ENCODE results near the gene TCTA. TPM values are rescaled to one million over a fixed set of nuclear protein-coding genes. Genes with fewer than 3 reads are reported as not detected.
A peak's percentile ranks its signal among the peaks of the same experiment; 100 is the strongest.

Gene TCTA
- total RNA-seq, 1 donor from 2014 or later: 38.8 TPM

GRCh38 chr3:49454898-49455681 is 42.9 kb downstream of the TCTA start:
- Histone ChIP-seq H3K27me3 (ENCODE audit: low read depth) (no peaks in the 10 kb centered on the region), H3K9me3 (no peaks in the 10 kb centered on the region), H3K36me3 (no peaks in the 10 kb centered on the region), H3K4me3 (no peak overlapping the region), H3K4me1 (peaks cover 13% of the 10 kb centered on the region), H3K27ac (peak overlapping the region; percentile 56)
- ATAC-seq: peak; percentile 19 to 21
- TF ChIP-seq CTCF (IDR thresholded peaks at IDR 0.05): no peak
- intact Hi-C loops (cut with DNase I): no loop called here
- DNase-seq: no peak

DNA sequence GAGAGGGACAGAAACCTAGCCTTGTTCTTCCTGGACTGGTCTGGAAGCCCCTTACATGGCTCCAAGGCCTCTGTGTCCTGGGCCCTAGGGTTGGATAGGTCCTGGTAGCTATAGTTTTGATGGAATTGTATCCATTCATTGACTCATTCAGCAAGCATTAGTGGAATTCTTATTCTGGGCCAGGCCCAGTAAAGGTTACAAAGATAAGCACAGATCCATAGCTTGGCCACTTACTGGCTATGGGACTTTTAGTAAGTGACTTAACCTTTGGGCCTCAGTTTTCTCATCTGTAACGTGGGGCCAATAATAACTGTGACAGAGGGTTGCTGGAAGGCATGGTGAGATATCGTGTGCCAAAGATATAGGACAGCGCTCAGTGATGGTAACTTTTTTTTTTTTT is 44.2 kb downstream of the TCTA start:
- H3K27ac ChIP-seq: no peak overlapping the region
- intact Hi-C loops (cut with DNase I): no loop called here
- DNase-seq (no peak), ATAC-seq (no peak)
- TF ChIP-seq CTCF (IDR thresholded peaks at IDR 0.05): no peak
- H3K9me3 ChIP-seq: no peaks in the 10 kb centered on the region
- no peaks in the 10 kb centered on the region for H3K36me3 ChIP-seq
- no peak overlapping the region for H3K4me3 ChIP-seq
- H3K27me3 ChIP-seq (ENCODE audit: low read depth): no peaks in the 10 kb centered on the region
- H3K4me1 ChIP-seq: peaks cover 17% of the 10 kb centered on the region

DNA sequence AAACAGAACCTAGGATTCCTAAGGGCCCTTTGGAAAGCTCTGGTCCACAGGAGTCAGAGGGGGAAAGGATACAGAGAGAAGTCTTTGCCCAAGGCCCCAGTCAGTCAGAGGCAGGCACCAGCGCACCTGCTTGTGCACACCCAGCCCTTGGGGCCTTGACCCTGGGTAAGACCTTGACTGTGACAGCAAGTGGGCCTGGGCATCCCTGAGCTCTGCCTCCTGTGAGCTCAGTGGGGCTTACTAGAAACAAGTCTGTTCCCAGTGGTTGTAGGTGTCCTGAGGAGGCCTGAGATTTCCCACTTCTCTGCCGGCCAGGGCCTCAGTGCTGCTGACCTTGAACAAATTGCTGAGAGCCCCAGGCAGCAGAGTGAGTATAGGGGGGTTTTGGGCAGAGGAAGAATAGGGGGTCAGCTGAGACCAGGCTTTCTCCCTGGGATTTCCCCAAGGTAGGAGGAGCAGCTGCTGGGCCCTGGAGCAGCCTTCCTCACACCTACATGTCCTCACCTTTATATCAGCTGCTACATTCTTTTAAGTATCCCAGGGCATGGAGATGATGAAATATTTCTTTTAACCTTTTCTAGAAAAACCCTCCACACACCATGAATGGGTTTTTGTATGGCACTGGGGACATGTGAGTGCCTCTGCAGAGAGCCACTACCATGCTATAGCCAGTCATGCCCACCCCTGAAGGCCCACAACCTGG is 48.1 kb downstream of the TCTA start:
- no peak for ATAC-seq
- no peak for TF ChIP-seq CTCF (IDR thresholded peaks at IDR 0.05)
- no peak for DNase-seq
- no peak overlapping the region for H3K4me3 ChIP-seq
- intact Hi-C loops (cut with DNase I): no loop called here
- peaks cover 14% of the 10 kb centered on the region for H3K4me1 ChIP-seq
- no peak overlapping the region for H3K27ac ChIP-seq
- H3K27me3 ChIP-seq (ENCODE audit: low read depth): no peaks in the 10 kb centered on the region
- no peaks in the 10 kb centered on the region for H3K36me3 ChIP-seq
- no peaks in the 10 kb centered on the region for H3K9me3 ChIP-seq

DNA sequence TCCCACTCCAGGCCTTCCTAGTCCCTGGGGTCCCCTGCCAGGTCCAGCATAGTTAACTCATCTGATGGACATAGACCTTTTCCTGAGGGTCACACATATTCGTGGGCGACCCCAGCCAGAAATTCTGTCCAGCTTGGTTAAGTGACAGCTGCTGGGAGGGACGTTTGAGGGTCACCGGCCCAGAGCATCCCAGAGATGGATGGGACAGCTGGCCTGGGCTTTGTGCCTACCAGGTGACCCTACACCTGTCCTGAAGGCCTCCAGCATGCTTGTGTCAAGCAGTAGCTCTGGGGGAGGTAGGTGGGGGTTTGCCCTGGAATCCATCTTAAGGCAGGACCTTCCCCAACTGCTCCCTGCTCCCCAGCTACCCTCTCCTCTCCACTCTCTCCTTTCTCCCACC is 48.7 kb downstream of the TCTA start:
- Histone ChIP-seq H3K27me3 (ENCODE audit: low read depth) (no peaks in the 10 kb centered on the region), H3K36me3 (no peaks in the 10 kb centered on the region), H3K4me1 (peaks cover 15% of the 10 kb centered on the region), H3K27ac (peak overlapping the region; percentile 49), H3K4me3 (no peak overlapping the region), H3K9me3 (no peaks in the 10 kb centered on the region)
- no peak for TF ChIP-seq CTCF (IDR thresholded peaks at IDR 0.05)
- intact Hi-C loops (cut with DNase I): no loop called here
- DNase-seq: no peak
- ATAC-seq: no peak

GRCh38 chr3:49461443-49462171 is 49.4 kb downstream of the TCTA start:
- intact Hi-C loops (cut with DNase I): no loop called here
- H3K27me3 ChIP-seq (ENCODE audit: low read depth): no peaks in the 10 kb centered on the region
- H3K9me3 ChIP-seq: no peaks in the 10 kb centered on the region
- H3K36me3 ChIP-seq: no peaks in the 10 kb centered on the region
- H3K27ac ChIP-seq: peak overlapping the region; percentile 49
- H3K4me1 ChIP-seq: peaks cover 15% of the 10 kb centered on the region
- ATAC-seq (peak; percentile 45 to 67), DNase-seq (no peak)
- TF ChIP-seq CTCF (IDR thresholded peaks at IDR 0.05): no peak
- H3K4me3 ChIP-seq: no peak overlapping the region
